ENCODE data around the gene NYAP2. TPM values are rescaled to one million over a fixed set of nuclear protein-coding genes. Genes with fewer than 3 reads are reported as not detected.

The NYAP2 gene
- total RNA-seq, 1 experiment from 2014 or later: not detected

DNA sequence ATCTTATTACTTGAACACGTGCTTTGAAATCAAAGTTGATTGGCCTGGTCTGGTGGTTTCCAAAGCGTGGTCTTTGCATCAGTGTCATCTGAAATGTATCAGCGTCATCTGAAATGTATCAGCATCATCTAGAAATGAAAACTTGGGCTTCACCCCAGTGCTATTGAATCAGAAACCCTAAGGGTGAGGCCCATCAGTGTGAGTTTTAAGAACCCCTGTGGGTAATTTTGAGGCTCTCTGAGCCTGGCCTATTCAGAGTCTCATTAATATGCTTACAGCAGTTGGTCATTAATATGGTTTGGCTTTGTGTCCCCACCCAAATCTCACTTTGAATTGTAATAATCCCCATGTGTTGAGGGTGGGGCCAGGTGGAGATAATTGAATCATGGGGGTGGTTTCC lies 85.2 kb downstream of the NYAP2 start:
- no peak for DNase-seq (ENCODE audit: low read depth)

DNA sequence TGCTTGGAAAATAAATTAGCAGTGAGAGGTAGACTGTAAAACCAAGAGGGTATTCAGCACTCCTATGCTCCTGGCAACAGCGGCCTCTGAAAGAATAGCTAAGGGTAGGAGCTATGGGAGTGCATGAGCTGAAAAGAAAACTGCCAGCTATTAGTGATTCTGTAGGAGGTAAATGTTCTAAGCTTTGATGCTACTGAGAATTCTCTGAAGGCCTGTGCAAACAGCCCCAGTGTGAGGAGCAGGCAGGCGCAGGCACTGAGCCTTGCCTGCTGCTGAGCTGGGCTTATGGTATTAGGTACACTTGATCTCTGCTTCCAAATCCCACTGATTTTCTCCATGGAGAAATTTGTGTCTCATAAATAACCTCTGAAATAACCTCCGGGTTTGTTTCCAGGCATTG lies 86.7 kb downstream of the NYAP2 start:
- no peak for DNase-seq (ENCODE audit: low read depth)

DNA sequence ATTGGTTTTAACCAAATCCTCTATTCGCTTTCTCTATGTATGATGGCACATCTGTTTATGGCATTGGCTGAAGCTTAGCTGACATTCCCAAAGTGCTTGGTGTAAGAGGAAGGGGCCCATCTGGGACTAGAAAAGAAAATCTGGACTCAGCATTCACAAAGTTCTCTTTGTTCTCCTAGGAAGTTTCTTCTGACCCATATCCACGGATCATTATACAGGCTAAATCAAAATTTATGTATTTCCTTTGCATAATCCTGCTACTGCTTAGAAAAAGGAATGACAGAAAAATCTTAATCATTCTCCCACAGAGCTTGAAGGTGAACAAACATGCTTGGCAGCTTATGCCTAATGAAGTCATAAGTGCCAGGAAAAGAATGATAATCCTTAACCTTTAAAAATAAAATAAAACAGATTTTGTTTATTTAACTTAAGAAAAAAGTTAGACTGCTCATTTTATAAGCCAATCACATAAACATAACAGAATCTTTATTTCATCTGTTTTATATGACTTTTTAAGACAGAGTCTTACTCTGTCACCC lies 88.4 kb downstream of the NYAP2 start:
- no peak for DNase-seq (ENCODE audit: low read depth)

DNA sequence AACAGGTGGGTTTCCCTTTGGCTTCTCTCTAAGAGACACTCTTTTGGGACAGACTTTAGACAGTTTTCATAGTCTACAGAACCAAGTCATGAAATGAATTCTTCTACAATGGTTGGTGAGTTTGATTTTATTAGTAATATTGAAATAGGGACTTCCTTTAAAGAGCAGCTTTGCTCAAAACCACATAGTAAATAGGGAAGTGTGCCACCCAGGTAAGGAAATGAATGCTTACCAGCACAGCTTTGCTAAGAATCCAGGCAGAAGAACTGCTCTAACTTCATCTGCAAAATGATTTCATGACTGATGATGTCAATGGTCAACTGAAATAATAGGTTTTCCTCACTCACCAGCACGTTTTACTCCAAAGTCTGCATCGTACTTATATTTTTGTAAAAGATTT lies 89.2 kb downstream of the NYAP2 start:
- DNase-seq (ENCODE audit: low read depth): no peak

DNA sequence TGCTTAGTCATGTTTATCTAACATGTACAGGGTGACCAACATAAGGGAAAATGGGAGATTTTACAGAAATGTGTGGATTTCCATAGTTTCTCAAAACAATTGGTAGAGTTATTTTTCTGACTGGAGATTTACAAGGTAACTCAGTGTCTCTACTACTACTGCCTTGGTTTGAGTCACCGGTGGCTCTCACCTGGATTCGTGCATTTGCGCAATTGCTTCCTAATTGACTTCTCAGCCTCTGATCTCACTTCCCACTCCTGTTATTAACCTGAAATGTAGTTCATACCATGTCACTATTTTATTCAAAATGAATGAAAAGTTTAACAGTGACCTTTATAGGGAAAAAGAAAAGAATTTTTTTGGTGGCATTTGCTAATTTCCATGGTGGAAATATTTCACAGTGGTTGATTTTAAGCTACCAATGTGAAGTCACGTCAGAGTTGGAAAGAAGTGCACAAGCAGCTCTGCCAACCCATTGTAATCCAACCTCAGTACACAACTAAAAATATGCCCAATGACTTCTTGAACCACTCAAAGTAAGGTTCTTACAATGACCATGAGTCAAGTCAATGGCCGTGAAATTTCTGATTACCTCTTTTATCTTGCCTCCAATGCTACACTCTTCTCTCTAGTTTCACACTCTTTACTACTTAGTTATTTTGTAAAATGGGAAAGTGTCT lies 94.0 kb downstream of the NYAP2 start:
- DNase-seq (ENCODE audit: low read depth): no peak

DNA sequence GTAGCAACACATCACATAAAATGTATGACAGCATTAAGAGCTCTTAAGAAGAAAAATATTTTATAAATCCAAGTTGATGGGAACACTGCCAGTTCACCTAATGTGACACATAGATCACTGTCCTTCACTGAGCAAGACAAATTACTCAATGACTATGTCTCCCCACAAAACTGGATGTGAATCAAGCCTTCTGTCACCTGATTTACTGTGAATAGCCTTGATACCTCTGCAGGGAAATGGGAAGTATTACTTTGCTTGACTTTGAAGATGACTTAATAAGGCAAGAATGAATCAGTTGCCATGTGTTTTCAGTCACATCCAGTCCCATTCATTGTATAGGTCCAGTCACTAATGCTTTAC lies 94.6 kb downstream of the NYAP2 start:
- DNase-seq (ENCODE audit: low read depth): no peak

DNA sequence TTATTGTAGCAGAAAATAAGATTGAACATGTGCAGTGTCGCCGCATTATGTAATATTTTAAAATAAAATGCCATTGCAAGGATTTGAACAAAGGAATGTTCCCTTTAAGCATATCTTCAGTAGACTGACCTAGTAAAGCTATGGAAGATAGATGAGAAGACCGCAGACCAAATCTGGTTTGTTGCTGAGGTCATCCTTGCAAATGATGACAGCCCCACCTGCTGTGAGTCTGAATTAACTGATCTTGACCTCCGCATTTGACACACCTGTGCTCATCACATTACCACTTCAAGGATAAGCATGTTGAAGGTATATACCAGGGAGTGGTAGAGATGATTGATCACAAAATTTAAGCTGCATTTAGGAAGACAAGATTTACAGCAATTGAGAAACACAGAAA lies 96.2 kb downstream of the NYAP2 start:
- DNase-seq (ENCODE audit: low read depth): no peak

DNA sequence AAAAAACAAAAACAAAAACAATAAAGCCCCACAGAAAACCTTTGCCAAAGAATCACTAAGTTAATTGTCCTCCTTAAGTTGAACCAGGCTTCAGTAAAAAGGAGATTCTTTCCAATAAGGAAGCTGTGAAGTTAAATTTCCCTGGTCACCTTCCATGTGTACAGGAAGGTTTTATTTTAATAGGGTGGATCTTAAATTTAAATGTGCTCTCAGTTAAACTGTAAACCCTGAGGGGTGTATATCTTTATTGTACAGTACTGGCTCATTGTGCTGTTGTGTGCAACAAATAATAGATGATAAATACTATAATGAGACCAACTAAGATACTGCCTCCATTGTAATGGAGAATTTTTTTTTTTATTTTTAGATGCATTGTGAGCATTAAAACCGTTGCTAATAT lies 97.1 kb downstream of the NYAP2 start:
- no peak for DNase-seq (ENCODE audit: low read depth)

DNA sequence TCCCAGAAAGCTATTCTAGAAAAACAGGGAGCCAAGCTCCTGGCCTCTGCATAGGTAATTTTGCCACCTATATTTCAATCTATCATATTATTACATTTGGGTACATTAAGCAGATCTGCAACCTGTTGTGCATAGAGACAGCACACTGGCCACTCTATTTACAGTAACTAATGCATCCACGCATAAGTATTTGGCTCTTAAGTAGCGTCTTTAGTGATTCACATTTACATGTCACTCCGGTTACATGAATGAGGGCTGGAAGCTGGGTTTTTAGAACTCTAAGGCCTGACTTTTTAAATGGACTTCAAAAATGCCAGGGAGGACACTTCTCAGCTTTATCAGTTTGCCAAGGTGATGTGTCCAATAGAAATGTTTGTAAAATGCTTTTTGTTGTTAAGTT lies 97.7 kb downstream of the NYAP2 start:
- no peak for DNase-seq (ENCODE audit: low read depth)

DNA sequence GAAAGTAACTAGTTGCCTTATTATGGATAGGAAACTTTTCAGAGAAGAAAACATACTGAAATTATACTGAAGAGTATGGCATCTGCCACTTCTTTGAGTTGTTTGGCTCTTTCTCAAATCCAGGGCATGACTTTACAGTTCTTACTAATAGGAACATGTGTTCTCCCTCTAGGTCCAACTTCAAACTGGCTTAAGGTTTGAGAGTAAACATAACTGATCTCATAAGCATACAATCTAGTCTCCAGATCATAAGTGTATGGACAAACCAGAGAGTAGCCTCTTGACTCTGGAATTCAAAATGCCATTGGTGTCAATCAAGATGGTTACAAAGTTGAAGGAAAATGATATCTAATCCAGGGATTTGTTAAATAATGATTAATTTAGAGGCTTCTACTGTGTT lies 101.5 kb downstream of the NYAP2 start:
- no peak for DNase-seq (ENCODE audit: low read depth)

DNA sequence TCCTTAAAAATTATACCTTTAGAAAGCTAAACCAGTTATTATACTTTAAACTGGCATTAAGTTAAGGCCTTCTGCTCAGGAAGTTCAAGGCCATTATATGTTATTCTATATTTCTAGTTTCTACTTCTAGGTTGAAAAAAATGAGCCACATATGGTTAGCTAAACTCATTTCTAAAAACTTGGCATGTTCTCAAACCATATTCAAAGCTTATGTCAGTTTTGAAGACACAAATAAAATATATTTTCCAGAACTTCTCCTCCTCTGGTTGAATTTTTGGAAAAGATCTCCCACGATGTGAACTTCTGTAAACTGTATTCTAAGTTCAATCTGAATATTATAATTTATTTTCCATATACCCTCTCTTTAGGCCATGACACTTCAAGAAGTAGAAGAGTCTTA lies 103.5 kb downstream of the NYAP2 start:
- DNase-seq (ENCODE audit: low read depth): no peak

DNA sequence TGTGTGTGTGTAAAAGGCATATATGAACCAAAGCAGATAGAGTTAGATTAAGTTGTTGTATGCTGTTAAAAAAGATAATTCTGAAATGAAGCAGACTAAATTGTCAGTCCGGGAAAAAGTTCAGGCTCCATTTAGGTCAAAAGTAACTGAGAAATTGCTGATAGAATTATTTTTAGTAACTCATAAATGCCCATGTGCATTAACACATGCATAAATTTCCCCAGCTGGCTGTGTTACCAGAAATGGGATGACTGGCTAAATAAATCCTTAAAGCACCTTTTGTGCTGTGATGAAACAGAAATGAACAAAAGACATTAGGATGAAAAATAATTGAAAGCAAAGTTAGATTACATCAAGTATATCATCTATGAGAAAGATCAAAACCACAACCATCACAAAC lies 111.3 kb downstream of the NYAP2 start:
- no peak for DNase-seq (ENCODE audit: low read depth)

DNA sequence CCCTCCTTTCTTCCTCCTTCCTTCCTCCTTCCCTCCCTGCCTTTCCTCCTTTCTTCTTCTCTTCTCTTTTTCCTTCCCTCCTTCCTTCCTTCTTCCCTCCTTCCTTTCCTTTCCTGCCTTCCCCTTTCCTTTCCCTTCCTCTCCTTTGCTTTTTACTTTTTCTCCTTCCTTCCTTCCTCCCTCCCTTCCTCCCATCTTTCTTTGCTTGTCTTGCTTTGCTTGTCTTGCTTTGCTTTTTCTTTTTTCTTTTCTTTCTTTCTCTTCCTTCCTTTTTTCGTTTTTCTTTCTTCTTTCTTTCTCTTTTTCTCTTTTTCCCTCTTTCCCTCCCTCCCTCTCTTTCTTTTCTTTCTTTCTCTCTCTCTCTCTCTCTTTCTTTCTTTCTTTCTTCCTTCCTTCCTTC lies 113.0 kb downstream of the NYAP2 start:
- no peak for DNase-seq (ENCODE audit: low read depth)

DNA sequence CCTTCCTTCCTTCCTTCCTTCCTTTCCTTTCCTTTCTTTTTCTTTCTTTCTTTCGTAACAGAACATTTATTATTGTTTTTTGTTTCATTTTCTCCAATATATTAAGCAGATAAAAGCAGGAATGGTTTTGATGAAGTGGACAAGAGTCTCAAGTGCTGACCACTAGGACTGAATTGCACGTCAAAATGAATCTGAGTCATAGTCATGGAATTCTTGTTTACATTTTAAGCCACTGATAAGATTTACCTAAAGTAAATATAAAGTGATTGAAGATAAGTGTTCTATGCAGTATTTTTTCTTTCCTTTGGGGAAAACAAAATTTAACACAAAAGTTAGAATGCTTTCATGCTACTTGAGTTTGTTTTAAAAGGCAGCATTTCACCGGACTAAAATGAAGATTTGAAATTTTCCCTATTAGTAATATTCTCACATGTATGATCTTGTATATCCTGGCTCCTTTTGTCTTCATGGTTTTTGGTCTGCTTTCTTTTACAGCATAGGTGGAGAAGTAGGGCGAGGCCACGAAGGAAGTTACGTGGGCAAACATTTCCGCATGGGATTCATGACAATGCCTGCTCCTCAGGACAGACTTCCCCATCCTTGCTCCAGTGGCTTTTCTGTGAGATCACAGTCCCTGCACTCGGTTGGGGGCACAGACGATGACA lies 113.5 kb downstream of the NYAP2 start:
- peak; percentile 54 for DNase-seq (ENCODE audit: low read depth)

DNA sequence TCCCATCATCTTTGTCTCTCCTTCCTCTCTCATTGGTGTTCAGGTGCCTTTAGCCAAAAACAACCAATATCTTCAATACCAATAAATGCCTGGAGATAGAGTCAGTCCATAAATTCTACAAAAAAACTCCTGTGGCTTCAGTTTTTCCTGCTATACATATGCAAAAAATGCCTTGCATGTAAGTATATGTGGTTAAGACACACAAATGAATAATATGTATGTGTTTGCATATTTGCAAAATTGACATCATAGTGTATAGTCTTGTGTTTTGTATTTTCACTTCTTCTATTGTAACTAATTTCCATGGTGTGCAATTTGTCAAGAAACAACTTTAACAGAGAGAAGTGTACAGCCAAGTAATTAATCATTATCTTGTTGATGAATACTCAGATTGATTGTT lies 115.5 kb downstream of the NYAP2 start:
- DNase-seq (ENCODE audit: low read depth): no peak

DNA sequence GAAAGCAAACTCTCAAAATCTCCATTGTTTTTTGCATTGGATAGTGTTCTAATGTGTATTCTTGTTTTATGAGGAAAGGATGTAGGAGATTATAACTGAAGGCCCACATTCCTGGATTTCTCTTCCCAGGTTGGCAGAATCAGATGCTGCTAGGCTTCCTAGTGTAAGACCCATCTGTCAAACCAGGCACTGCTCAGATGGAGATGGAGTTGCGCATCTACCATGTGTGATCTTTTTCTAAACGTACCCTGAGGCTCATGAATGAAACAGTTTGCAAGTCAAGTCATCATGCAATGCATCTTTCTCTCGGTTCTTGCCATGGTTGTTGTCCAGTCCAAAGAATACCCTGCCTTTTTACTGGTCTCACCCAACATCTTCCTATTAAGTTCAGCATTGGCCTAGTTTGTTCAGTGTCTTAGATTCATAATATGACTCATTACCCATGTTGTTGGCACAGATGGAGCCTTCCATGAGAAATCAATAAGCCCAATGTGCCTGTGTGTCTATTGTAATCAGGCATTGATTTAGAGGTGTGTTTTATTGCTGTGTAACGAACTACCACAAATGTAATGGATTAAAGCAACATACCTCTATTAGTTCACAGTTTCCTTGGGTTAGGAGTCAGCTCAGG lies 127.4 kb downstream of the NYAP2 start:
- no peak for DNase-seq (ENCODE audit: low read depth)

DNA sequence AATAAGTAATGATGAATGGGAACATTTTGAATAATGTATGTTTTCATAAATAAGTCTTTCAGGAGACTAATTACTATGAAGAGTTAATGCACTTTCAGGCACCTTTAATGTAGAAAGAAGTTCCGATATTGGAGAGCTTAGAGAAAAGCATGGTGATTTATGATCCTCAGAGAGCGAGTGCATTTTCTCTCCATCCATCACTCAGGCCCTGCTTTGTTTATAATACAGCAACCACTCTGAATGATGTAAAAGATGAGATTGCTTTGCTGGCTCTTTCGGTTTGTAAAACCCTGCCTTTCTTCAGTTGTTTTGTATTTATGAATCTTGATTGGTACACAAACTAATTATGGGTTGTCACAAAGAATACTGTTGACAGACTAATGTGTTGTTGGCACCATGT lies 132.0 kb downstream of the NYAP2 start:
- no peak for DNase-seq (ENCODE audit: low read depth)

DNA sequence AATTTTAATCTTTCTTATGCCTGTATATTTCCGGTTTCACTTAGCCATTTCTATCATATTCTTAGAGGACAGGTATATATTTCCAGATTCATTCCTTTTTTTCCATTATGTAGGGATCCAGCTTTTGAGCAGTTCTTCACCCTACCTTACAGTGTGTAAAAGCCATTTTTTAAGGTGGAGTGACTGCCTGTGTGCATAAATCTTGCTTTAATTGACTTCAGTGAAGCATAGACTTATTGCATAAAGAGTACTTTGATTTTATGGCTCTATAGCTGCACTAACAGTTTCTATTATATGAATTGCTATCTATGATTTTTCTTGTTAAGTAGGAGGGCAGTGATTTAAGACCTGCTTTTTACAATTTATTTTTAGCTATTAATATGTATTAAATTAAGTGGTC lies 132.6 kb downstream of the NYAP2 start:
- no peak for DNase-seq (ENCODE audit: low read depth)

DNA sequence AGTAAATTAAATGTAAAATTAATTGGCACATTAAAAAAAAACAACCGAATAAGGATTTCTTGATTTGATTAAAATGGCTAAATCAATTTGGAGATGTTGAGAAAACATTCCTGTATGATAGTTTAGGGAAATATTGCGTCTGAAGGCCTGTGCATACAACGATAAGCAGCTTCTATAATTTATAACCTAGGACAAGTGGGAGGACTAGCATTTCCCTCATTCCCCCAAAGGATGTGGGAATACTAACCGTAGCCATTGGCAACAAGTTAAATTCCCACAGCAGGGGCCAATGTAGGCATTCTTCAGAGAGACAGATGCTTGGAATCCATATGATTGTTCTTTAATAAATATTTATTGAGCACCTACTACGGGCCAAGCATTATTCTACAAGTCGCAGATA lies 134.5 kb downstream of the NYAP2 start:
- no peak for DNase-seq (ENCODE audit: low read depth)

DNA sequence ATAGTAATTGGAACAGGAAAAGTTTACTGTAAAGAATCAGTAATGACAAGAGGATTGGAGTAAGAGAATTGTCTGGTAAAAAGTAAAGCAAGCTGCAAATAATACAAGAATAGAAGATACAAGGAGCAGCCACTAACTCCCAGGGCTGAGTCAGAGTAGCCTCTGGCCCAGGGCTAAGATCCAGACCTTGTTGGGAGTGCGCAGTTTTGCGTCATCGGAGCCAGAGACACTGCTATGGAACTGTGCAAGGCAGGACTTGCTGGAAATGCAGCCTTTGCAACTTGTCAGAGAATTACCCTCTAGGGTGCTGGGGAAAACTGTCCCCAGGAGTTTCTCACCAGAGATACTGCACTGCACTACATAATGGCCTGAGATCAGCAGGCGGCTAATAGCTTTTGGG lies 135.2 kb downstream of the NYAP2 start:
- DNase-seq (ENCODE audit: low read depth): peak; percentile 54

DNA sequence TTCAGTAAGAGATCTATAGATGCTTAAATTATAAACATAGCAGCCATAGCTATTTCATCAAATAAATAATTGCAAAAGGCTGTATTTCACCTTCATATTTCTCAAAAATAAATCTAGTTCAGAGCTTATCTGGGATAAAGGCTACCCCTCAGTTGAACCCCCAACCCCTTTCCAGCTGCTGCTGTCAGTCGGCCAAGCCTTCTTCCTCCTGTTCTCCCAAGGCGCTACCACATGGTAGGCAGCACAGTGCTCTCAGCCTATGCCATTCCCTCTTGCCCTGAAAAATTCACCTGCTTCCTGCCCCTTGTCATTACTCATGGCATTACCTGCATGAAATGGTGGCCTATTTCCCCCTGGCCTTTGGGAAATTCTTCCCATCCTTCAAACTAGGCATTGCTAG lies 136.5 kb downstream of the NYAP2 start:
- no peak for DNase-seq (ENCODE audit: low read depth)

DNA sequence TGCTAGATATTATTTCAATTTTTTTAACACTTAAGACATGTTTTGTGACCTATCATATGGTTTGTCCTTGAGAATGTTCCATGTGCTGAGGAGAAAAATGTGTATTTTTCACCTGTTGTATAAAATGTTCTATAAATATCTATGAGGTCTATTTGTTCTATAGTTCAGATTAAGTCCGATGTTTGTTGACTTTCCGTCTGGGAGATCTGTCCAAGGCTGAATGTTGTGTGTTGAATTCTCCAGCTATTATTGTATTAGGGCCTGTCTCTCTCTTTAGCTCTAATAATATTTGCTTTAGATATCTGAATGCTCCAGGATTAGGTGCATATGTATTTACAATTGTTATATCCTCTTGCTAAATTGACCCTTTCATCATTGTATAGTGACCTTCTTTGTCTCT lies 144.1 kb downstream of the NYAP2 start:
- DNase-seq (ENCODE audit: low read depth): no peak

DNA sequence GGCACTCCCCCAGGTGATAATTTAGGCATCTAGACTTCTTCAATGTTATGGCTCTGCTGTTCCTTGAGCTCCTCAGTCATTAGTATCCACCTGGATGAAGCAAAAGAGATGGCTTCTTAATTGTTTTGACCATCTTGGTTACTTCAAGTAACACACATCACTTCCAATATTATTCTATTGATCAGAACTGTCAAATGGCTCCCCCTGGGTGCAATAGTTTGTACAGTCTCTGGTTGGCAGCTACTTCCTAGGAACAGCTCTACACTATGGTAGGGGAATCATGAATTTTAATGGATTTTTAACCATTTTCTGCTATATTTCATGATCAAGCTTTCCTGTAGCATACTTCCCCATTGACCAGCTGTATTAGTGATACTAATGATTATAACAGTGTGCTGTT lies 157.0 kb downstream of the NYAP2 start:
- no peak for DNase-seq (ENCODE audit: low read depth)

Data from RPMI7951 (cell line).